Measurements from ENCODE around the gene TNFRSF1A. TPM values are rescaled to one million over a fixed set of nuclear protein-coding genes. Genes with fewer than 3 reads are reported as not detected.

TNFRSF1A gene
- total RNA-seq, 1 donor: 174 TPM

- TF ChIP-seq CTCF (IDR thresholded peaks at IDR 0.05; ENCODE audit: insufficient read depth, low read depth, low read length): no peak
- DNase-seq (ENCODE audit: low read depth): no peak
- no peak overlapping the region for H3K4me3 ChIP-seq (ENCODE audit: low read depth, low read length)
Measured at GRCh38 chr12:6378709-6379472, 37.0 kb upstream of the TNFRSF1A start.

DNA sequence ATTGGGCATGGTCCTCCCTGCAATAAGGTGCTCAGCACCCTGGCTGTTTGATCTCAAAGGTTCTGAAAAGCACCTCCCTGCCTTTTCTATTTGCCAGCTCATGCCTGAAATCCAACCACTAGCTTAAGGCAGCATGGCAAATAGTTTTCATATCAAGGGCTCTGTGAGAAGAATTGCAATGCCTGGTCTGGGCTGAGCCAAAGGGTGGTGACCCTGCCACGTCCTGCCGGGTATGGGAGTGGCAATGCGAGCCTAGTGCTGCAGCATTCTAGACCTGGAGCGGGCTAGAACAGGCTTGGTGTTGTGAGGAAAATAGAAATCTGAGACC lies 35.8 kb upstream of the TNFRSF1A start:
- peak; percentile 40 for DNase-seq (ENCODE audit: low read depth)
- no peak for TF ChIP-seq CTCF (IDR thresholded peaks at IDR 0.05; ENCODE audit: insufficient read depth, low read depth, low read length)
- no peak overlapping the region for H3K4me3 ChIP-seq (ENCODE audit: low read depth, low read length)

- H3K4me3 ChIP-seq (ENCODE audit: low read depth, low read length): no peak overlapping the region
- TF ChIP-seq CTCF (IDR thresholded peaks at IDR 0.05; ENCODE audit: insufficient read depth, low read depth, low read length): no peak
- DNase-seq (ENCODE audit: low read depth): no peak
Measured at GRCh38 chr12:6376870-6377666, 35.2 kb upstream of the TNFRSF1A start.

DNA sequence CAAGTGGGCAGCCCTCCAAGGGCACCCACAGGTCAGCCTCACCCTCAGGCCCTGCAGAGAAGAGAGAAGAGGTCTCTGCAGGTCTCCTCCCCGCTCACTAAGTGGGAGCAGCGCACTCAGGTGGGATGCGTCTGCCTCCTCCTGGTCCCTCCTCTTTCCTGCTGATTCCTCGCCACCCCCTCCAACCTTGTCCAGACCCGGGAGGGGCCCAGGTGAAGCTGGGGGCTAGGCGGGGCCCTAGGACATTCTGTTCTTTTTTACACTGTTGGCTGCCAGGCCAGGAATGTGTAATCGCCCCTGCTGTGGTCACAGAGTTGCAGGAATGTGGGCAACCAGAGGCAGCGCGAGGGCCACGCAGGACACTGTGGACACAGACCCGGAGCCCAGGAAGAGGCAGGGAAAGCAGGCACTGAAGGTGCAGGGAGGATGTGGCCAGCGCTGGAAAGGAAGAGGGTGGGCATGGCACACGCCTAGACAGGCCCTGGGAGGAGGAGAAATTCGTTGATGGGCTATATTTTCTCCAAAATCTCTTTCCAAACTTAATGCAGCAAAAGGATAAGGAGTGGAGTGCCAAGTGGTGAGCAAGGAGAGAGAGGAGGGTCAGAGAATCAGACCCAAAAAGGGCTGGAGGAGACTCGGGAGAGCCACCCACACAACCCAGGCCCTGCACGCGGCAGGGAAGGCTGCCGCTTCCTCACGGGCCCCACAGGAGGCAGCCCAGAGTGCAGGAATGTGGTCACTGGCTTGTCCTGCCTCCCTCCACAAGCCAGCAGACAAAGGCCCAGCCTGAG lies 34.4 kb upstream of the TNFRSF1A start:
- DNase-seq (ENCODE audit: low read depth): peak; percentile 53

GRCh38 chr12:6375269-6376078 lies 33.6 kb upstream of the TNFRSF1A start, which contains the start of gene SCNN1A:
TSS of gene SCNN1A (minus strand) at chr12:6375563. CDS start at chr12:6374783, 780 bp downstream.
- no peak for TF ChIP-seq CTCF (IDR thresholded peaks at IDR 0.05; ENCODE audit: insufficient read depth, low read depth, low read length)
- no peak for DNase-seq (ENCODE audit: low read depth)
- H3K4me3 ChIP-seq (ENCODE audit: low read depth, low read length): no peak within 1 kb of the TSS

More for the DNA sequence above, 34.4 kb upstream of the TNFRSF1A start:
- TF ChIP-seq CTCF (IDR thresholded peaks at IDR 0.05; ENCODE audit: insufficient read depth, low read depth, low read length): peak; percentile 54
- no peak overlapping the region for H3K4me3 ChIP-seq (ENCODE audit: low read depth, low read length)

GRCh38 chr12:6374786-6375160 lies 32.9 kb upstream of the TNFRSF1A start:
- no peak for DNase-seq (ENCODE audit: low read depth)
- H3K4me3 ChIP-seq (ENCODE audit: low read depth, low read length): no peak overlapping the region
- no peak for TF ChIP-seq CTCF (IDR thresholded peaks at IDR 0.05; ENCODE audit: insufficient read depth, low read depth, low read length)
